SK-N-SH (cell line): ENCODE measurements around the gene STARD5. TPM values are rescaled to one million over a fixed set of nuclear protein-coding genes. Genes with fewer than 3 reads are reported as not detected.

Source experiments
- CTCF ChIA-PET: fragments of 300-600, 350-600 bp; formaldehyde crosslinking; extraction: SDS; loops from one replicate; lab custom pipeline; 2021; lab: Yijun Ruan, JAX
- POLR2A ChIA-PET: fragments of 350-600 bp; sonication (Branson Sonifier 250); formaldehyde crosslinking; extraction: SDS; loops from one replicate; lab custom pipeline; 2020; ENCODE audit warnings: antibody characterized with exemption, inconsistent platforms; lab: Yijun Ruan, JAX
- DNase-seq: peaks from one replicate; pipeline ENCODE4 v3.0.0; 2012
- H2AFZ ChIP-seq: fragments of 200-600 bp; sonication (generic); 2 replicates; pipeline ENCODE4 v1.8.1; 2016; ENCODE audit warnings: antibody characterized with exemption, mild to moderate bottlenecking, low read depth
- H3F3A ChIP-seq: fragments of 200-600 bp; sonication (generic); replicated peaks from 2 replicates; pipeline ENCODE3; 2016; ENCODE audit warnings: antibody characterized with exemption, mild to moderate bottlenecking; ENCODE audit not compliant: insufficient read depth
- H3K27ac ChIP-seq, 2 experiments: fragments of 200-500 bp in 1 of 2; fragments of 200-600 bp in 1 of 2; sonication (Bioruptor generic) in 1 of 2; sonication (generic), shearing (Covaris generic) in 1 of 2; 2 replicates each; pipeline versions ENCODE4 v1.5.1 to v1.6.1; 2014 to 2016; ENCODE audit warnings: low read depth in 2 of 2, inconsistent platforms in 1 of 2, low read length in 1 of 2, mild to moderate bottlenecking in 1 of 2, mixed read lengths in 1 of 2
- H3K27me3 ChIP-seq: fragments of 200-600 bp; sonication (generic), shearing (Covaris generic); 2 replicates; pipeline ENCODE4 v1.6.1; 2016; ENCODE audit warnings: mixed run types; ENCODE audit not compliant: insufficient read depth
- H3K36me3 ChIP-seq, 2 experiments: fragments of 200-500 bp in 1 of 2; fragments of 200-600 bp in 1 of 2; sonication (Bioruptor generic) in 1 of 2; sonication (generic) in 1 of 2; replicated peaks in 1 of 2; 2 replicates each; pipeline versions ENCODE3 to v1.5.1; 2014 to 2016; ENCODE audit warnings: low read length in 1 of 2, mild to moderate bottlenecking in 1 of 2; ENCODE audit not compliant: insufficient read depth in 2 of 2, control insufficient read depth in 1 of 2
- H3K4me1 ChIP-seq, 2 experiments: fragments of 200-500 bp in 1 of 2; fragments of 200-600 bp in 1 of 2; sonication (Bioruptor generic) in 1 of 2; sonication (generic), shearing (Covaris generic) in 1 of 2; 2 replicates each; pipeline versions ENCODE4 v1.5.1 to v1.6.1; 2014 to 2016; ENCODE audit warnings: low read depth in 1 of 2, low read length in 1 of 2, mixed run types in 1 of 2; ENCODE audit not compliant: insufficient read depth in 2 of 2, control insufficient read depth in 1 of 2
- H3K4me2 ChIP-seq: fragments of 200-600 bp; sonication (generic), shearing (Covaris generic); 2 replicates; pipeline ENCODE4 v1.6.1; 2017; ENCODE audit warnings: mixed run types
- H3K4me3 ChIP-seq, 2 experiments: fragments of 200-500 bp in 1 of 2; fragments of 200-600 bp in 1 of 2; sonication (Bioruptor generic) in 1 of 2; sonication (generic), shearing (Covaris generic) in 1 of 2; 2 replicates each; pipeline versions ENCODE4 v1.5.1 to v1.8.1; 2014 to 2016; ENCODE audit warnings: low read depth in 2 of 2, inconsistent platforms in 1 of 2, low read length in 1 of 2, mild to moderate bottlenecking in 1 of 2, mixed read lengths in 1 of 2, moderate library complexity in 1 of 2
- H3K79me2 ChIP-seq: fragments of 200-600 bp; sonication (generic); 2 replicates; pipeline ENCODE4 v1.8.1; 2017; ENCODE audit warnings: mild to moderate bottlenecking; ENCODE audit not compliant: insufficient read depth
- H3K9ac ChIP-seq: fragments of 200-600 bp; sonication (generic); 2 replicates; pipeline ENCODE4 v1.6.1; 2017; ENCODE audit warnings: mixed run types
- H3K9me2 ChIP-seq: fragments of 200-600 bp; sonication (generic); 2 replicates; pipeline ENCODE4 v1.6.1; 2017; ENCODE audit warnings: mixed run types
- H3K9me3 ChIP-seq: fragments of 200-600 bp; sonication (generic); 2 replicates; pipeline ENCODE4 v1.6.1; 2017; ENCODE audit warnings: mixed run types, mild to moderate bottlenecking, moderate library complexity
- H4K20me1 ChIP-seq: fragments of 200-600 bp; sonication (generic); 2 replicates; pipeline ENCODE4 v1.6.1; 2017; ENCODE audit warnings: mild to moderate bottlenecking, mixed run types; ENCODE audit not compliant: insufficient read depth
- CHD2 ChIP-seq: fragments of 150-350 bp; IDR thresholded peaks from 2 replicates; pipeline ENCODE4 v1.6.1; 2018; ENCODE audit warnings: low read length; ENCODE audit not compliant: partially characterized antibody
- CTCF ChIP-seq: fragments of 200-600 bp; sonication (generic); IDR thresholded peaks from 2 replicates; pipeline ENCODE4 v1.6.1; 2017; ENCODE audit warnings: antibody characterized with exemption, mild to moderate bottlenecking, moderate library complexity
- EP300 ChIP-seq, 2 experiments: IDR thresholded peaks; 2 replicates each; pipeline versions ENCODE4 v1.4.0 to v1.6.1; 2012; ENCODE audit warnings: borderline replicate concordance in 1 of 2, low read depth in 1 of 2, low read length in 1 of 2
- EZH2phosphoT487 ChIP-seq: fragments of 200-600 bp; sonication (generic); IDR thresholded peaks from 2 replicates; pipeline ENCODE4 v1.6.1; 2017; ENCODE audit warnings: low read depth, mixed run types, mild to moderate bottlenecking, antibody characterized with exemption, moderate library complexity, borderline replicate concordance
- GABPA ChIP-seq: IDR thresholded peaks from 2 replicates; pipeline ENCODE4 v1.4.0; 2012; ENCODE audit warnings: low read depth, mild to moderate bottlenecking
- GATA2 ChIP-seq: sonication (generic); formaldehyde crosslinking; IDR thresholded peaks from 2 replicates; pipeline ENCODE4 v1.5.0; 2020; ENCODE audit warnings: mild to moderate bottlenecking, missing genetic modification reagents
- JUND ChIP-seq: IDR thresholded peaks from 2 replicates; pipeline ENCODE4 v1.4.0; 2012
- MAX ChIP-seq: IDR thresholded peaks from 2 replicates; pipeline ENCODE4 v1.4.0; 2012; ENCODE audit warnings: low read depth
- MEF2A ChIP-seq: IDR thresholded peaks from 2 replicates; pipeline ENCODE4 v1.4.0; 2012; ENCODE audit warnings: low read depth, borderline replicate concordance
- NFIC ChIP-seq: IDR thresholded peaks from 2 replicates; pipeline ENCODE4 v1.4.0; 2012; ENCODE audit warnings: borderline replicate concordance
- PBX3 ChIP-seq: IDR thresholded peaks from 2 replicates; pipeline ENCODE4; 2012
- POLR2AphosphoS5 ChIP-seq: IDR thresholded peaks from 2 replicates; pipeline ENCODE4 v1.6.1; 2012; ENCODE audit warnings: low read depth, low read length
- RAD21 ChIP-seq: IDR thresholded peaks from 2 replicates; pipeline ENCODE4 v1.6.1; 2012; ENCODE audit warnings: mild to moderate bottlenecking, low read length
- RCOR1 ChIP-seq: fragments of 150-350 bp; IDR thresholded peaks from 2 replicates; pipeline ENCODE4 v1.6.1; 2017; ENCODE audit warnings: antibody characterized with exemption, low read length
- RFX5 ChIP-seq: IDR thresholded peaks from 2 replicates; pipeline ENCODE4 v1.6.1; 2012; ENCODE audit warnings: mild to moderate bottlenecking, improper control_type of control experiment, low read length
- SMC3 ChIP-seq: IDR thresholded peaks from 2 replicates; pipeline ENCODE4 v1.6.1; 2012; ENCODE audit warnings: low read depth, low read length, improper control_type of control experiment
- TAF1 ChIP-seq: IDR thresholded peaks from 2 replicates; pipeline ENCODE4 v1.6.1; 2012; ENCODE audit warnings: low read depth, mild to moderate bottlenecking, low read length, moderate library complexity, borderline replicate concordance
- TCF12 ChIP-seq: IDR thresholded peaks from 2 replicates; pipeline ENCODE4 v1.4.0; 2012
- TEAD4 ChIP-seq: IDR thresholded peaks from 2 replicates; pipeline ENCODE4 v1.4.0; 2012; ENCODE audit warnings: mild to moderate bottlenecking, borderline replicate concordance; ENCODE audit not compliant: insufficient read depth
- USF1 ChIP-seq: IDR thresholded peaks from 2 replicates; pipeline ENCODE4 v1.4.0; 2012; ENCODE audit warnings: low read depth, borderline replicate concordance
- ZBTB33 ChIP-seq: IDR thresholded peaks from 2 replicates; pipeline ENCODE4 v1.4.0; 2012; ENCODE audit warnings: low read depth, borderline replicate concordance
- WGBS: methylation state at CpG from one replicate; pipeline ENCODE4 v1.1.6; 2017; ENCODE audit warnings: low lambda C conversion rate; 5-methylcytosine and 5-hydroxymethylcytosine counted together
- polyA plus RNA-seq, 3 experiments: library from polyadenylated mRNA; depleted of rRNA; stranded (reverse); fragments of >200 nt; gene quantifications; 2 replicates each; pipeline ENCODE4 v1.2.3, GENCODE V29; 2012

STARD5 gene
- polyA plus RNA-seq, 1 of the 3 experiments (the other 2 are of a cell fraction) = 1.6 TPM

GRCh38 chr15:81274931-81275707 lies 48.8 kb downstream of the STARD5 start:
- ChIA-PET CTCF (interaction anchor here (0.6 to 7.2 kb wide), 62 partner anchors 8 to 912 kb away, joined by 3 to 173 read pairs (median 4); partner anchors contain the start of gene STARD5), POLR2A (no interaction called here)
- Histone ChIP-seq H3K36me3 (no peaks in the 10 kb centered on the region), H3K9me3 (0 out of 2 replicates have a peak, but pooled peaks cover 11% of the 10 kb centered on the region), H3K9me2 (no peaks in the 10 kb centered on the region), H3K4me1 (no peaks in the 10 kb centered on the region; a peak in 1 of 4 replicates), H3K27ac (no peak overlapping the region), H3K4me2 (no peak overlapping the region), H3K79me2 (no peaks in the 10 kb centered on the region), H3K27me3 (peaks cover 15% of the 10 kb centered on the region; the same call in 1 of the 2 replicates), H3K9ac (no peak overlapping the region), H3F3A (no peaks in the 10 kb centered on the region), H4K20me1 (no peaks in the 10 kb centered on the region), H2AFZ (no peak overlapping the region), H3K4me3 (no peak overlapping the region; a peak in 1 of 4 replicates)
- TF ChIP-seq TAF1 (no peak), CTCF (peak; percentile 74), TEAD4 (no peak), SMC3 (peak; percentile 96), TCF12 (no peak), RFX5 (no peak), MAX (no peak), ZBTB33 (no peak), MEF2A (no peak), RCOR1 (no peak), JUND (no peak), EZH2phosphoT487 (no peak), EP300 (IDR thresholded peaks at IDR 0.05; ENCODE audit: borderline replicate concordance in 1 of 2, low read depth in 1 of 2, low read length in 1 of 2) (no peak), GATA2 (CRISPR knock-in tag) (no peak), USF1 (no peak), GABPA (no peak), PBX3 (peak; percentile 25; the same call in 1 of the 2 replicates), NFIC (no peak), RAD21 (peak; percentile 96), POLR2AphosphoS5 (no peak), CHD2 (peak; percentile 11)
- DNase-seq = peak; percentile 74
- 9% methylated on average over 11 of the region's 11 CpGs for WGBS
